Kidney glomerular epithelial cell (primary cell): ENCODE data around the gene VWA8.
A peak's percentile ranks its signal among the peaks of the same experiment; 100 is the strongest.
"Not testable (repeated sequence)": the region's sequence is repeated elsewhere in the genome, so short reads cannot be mapped to it uniquely, and the experiment has no call there.

Experiments used
- DNase-seq: peaks from one replicate; lab custom pipeline; 2025; lab: John Stamatoyannopoulos, UW

VWA8 gene

GRCh38 chr13:41745496-41745895, 215.4 kb downstream of the VWA8 start:
- not testable (repeated sequence) for DNase-seq

DNA sequence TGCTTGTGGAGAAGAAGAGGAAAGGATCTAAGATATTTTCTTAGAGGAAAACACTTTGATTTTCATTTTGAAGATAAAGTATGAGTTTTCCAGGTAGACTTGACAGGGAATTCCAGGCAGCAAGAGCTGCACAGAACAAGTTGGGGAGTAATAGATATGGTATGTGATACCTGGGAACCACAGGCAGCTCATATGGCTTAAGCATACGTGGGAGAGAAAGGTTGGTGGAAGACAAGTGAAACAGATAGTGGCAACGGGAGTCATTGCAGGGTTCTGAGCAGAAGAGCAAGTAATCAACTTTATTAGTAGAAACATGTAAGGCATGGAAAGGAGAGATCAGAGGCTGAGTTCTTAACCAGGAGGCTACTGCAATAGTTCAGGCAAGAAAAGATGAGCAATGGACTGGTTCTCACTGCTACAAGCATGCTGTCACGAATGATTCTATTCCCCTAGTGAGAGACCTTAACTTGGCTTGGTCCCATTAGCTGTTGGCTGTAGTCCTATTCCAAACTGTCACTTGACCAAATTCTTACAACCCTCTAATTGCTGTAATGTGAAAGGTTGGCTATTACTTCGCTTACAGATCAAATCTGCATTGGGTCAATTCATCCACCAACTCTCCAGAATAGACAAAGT, 217.9 kb downstream of the VWA8 start:
- DNase-seq = peak; percentile 8

DNA sequence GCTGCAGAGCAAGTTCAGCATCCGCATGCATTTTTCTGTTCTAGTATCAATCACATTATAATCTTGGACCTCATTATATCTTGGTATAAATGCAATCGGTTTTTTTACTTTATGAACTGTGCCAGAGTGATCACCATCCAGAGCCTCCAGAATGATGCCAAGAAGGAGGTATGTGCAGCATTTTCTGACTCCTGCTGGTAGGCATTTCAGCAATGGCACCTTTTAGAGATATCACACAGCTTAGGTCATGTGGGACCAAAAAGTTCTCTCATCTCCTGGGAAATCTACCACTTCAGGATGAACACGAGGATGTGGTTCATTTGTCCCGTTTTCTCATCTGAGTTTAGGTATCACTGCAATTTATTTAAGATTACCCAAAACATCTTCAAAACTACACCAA, 220.4 kb downstream of the VWA8 start:
- no peak for DNase-seq

DNA sequence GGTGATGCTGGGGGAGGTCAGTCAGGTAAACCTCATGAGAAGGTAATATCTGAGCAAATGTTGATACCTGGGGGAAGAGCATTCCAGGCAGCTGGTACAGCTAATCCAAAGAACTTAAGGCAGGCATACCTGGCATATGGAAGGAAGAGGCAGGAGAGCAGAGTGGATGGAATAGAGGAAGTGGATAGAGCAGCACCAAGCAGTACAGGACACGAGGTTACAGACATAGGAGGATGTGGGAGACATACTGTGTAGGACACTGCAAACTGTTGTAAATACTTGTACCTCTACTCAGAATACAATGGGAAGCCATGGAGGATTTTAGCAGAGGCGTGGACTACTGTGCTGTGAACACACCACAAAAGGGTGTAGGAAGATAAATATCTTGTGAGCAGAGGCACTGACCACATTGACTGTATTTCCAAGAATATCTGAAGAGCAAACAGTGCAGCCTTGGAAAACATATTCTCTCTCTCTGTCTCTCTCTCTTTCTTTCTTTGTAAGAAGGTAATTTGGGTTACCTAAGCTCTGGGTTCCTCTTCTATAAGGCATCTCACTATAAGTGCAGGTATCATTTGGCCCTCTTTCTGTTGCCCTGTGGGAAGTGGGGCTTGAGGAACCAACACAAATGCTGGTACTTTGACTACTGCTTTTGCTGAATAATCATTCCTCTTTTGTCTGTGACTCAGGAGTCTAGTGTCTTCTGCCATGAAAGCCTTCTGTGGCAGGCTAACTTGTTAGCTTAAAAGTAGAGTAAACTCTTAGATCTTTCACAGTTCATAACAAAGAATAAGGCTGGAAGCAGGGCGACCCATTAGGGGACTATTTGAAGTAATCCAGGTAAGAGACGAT, 238.0 kb downstream of the VWA8 start:
- no peak for DNase-seq

GRCh38 chr13:41720839-41721561, 239.9 kb downstream of the VWA8 start:
- DNase-seq = peak; percentile 23

DNA sequence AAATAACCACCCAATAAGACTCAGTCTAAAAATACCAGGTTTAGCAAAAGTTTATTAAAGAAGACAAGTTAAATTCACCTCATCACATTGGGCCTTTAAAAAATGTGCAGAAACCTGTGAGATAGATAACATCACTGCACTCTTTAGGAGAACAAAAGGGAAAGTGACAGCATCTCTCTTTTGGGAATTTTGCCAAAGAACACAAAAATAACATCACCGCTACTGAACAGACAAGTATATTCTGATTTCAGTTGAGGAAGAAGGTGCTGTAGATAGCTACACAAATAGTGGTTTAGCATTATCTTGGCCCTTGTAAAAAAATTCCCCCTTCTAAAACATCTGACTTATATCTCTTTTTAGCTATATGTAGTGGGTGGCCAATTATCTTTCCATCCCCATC, 244.7 kb downstream of the VWA8 start:
- no peak for DNase-seq

- DNase-seq = no peak
Observed at GRCh38 chr13:41713405-41713804, 247.5 kb downstream of the VWA8 start.

- no peak for DNase-seq
Observed at GRCh38 chr13:41710771-41711170, 250.1 kb downstream of the VWA8 start.

DNA sequence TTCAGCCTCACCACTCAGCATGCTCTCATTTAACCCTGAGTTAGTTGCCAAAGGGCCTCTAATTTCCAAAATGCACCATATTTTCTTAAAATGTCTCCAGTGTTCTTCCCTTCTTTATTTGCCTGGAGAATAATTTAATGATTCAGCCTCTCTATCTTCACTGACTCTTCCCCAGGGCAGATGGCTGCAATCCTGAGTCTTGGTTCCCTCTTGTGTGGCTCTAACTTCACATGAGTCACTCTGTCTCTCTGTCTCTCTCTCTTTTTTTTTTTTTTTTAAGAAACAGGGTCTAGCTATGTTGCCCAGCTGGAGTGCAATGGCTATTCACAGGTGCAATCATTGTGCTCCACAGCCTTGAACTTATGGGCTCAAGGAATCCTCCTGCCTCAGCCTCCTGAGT, 251.4 kb downstream of the VWA8 start:
- no peak for DNase-seq

- DNase-seq = no peak
Observed at GRCh38 chr13:41708713-41709112, 252.2 kb downstream of the VWA8 start.

- DNase-seq = no peak
Observed at GRCh38 chr13:41707194-41707821, 253.6 kb downstream of the VWA8 start.

- no peak for DNase-seq
Observed at GRCh38 chr13:41706152-41706551, 254.8 kb downstream of the VWA8 start.

GRCh38 chr13:41702540-41702939, 258.4 kb downstream of the VWA8 start:
- no peak for DNase-seq

DNA sequence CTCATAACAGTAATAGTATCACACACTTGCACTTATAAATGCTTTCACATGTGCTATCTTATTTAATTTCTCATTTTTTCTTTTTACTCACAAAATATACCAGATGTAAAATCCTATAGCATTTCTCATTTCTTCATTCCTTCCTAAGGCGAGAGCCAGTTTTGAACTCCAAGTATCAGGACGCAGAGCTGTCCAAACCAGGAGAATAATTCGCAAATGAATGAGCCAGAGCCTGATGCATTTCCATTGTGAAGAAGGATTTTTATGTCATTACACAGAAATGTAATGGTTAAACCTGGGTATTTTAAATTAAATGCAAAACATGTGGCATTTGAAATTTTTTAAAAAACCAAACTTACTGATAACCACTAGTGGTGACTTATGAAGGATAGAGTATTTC, 259.2 kb downstream of the VWA8 start:
- no peak for DNase-seq

DNA sequence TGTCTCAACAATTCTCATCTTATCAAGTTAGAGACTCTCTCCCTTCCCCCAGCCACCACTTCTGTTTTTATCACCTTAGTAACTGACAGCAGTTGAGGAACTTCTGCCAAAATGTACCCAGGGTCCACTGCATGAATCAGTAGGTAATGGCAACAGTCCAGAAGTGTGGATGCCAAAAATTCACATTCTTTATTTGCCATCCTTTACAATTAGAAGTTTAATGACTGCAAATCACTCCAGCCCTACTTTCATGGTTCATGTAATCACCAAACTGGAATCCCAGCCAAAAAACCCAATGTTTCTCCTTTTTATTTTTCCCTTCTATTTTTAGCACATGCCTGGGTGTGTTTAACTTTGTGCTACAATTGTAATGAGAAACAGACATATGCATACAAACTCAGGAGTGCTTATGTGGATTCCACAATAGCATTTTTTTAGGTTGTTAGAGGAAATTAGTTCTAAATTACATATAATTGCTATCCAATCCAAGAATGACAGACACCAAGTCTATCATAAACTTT, 260.1 kb downstream of the VWA8 start:
- DNase-seq = peak; percentile 36

- no peak for DNase-seq
Observed at GRCh38 chr13:41699759-41700158, 261.1 kb downstream of the VWA8 start.

DNA sequence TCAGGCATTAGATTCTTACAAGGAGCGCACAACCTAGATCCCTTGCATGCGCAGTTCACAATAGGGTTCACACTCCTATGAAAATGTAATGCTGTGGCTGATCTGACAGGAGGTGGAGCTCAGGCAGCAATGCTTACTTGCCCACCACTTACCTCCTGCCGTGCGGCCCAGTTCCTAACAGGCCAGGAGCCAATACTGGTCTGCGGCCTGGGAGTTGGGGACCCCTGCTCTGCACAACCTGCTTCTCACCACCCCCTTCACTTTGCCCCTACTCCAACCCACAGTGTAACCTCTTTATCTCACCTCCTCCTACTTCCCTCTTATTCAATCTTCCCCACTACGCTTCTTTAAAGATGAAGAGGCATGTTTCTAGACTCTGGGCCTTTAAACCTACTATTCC, 263.3 kb downstream of the VWA8 start:
- DNase-seq = no peak

- peak; percentile 86 for DNase-seq
Observed at GRCh38 chr13:41696163-41697003, 264.5 kb downstream of the VWA8 start.

DNA sequence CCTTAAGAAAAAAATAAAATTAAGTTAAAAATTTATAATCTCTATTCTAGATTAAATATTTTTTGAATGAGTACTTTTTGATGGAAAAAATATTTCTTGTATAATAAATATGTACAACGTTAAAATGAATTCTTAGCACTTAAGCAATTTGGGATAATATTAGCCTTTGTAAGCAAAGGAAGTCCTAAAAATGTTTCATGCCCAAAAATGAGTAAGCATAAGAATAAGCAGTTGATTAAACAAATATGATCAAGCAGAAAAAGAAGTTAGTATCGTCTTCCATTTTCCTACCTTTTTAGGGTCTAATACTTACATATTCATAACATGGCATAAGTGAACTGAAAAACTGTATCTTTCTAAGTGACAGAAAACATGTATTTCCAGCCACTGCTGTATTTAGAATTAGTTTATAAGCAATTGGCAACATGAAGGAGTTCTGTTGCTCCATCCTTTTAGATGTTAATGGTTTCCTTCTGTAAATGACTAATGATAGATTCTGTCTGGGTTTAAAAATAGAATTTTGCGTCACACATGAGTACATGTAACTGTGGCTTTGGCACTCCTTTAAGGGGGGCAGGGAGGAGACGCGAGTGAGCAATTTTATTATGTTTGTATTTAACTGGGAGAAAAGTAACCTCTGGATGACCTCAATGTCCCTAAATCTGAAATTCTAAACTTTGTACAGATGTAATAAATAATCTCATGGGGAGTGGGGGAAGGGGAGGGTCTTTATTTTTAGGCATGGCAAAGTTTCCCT, 266.2 kb downstream of the VWA8 start:
- DNase-seq = peak; percentile 94

- no peak for DNase-seq
Observed at GRCh38 chr13:41693434-41693833, 267.5 kb downstream of the VWA8 start.

DNA sequence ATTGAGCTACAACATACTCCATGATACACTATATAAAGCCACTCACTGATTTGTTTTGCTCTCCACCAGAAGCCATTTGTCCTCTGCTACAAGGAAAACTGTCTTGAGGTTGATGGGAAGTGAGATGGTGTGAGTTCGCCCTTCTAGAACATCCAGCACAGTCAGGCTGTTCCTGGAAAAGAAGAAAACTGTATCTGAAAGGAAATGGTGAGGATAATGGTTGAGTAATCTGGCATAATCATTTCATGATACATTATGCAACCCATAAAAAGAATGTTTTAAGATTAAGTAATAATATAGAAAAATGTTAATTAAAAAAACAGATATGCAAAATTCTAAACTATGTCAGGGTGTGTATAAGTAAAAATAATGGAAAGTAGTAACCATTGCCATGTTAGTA, 269.6 kb downstream of the VWA8 start:
- DNase-seq = no peak
